Psoas muscle (tissue), 8 donors: Measurements from ENCODE around the gene CFAP46. TPM values are rescaled to one million over a fixed set of nuclear protein-coding genes. Genes with fewer than 3 reads are reported as not detected.

Source experiments
- ATAC-seq, 4 donors: fragments of 200-7000 bp; cut with Tn5 transposase; one replicate each; pipeline ENCODE4 v1.9.1; 2020; ENCODE audit warnings: moderate library complexity in 3 of 4, mild to moderate bottlenecking in 2 of 4
- DNase-seq, 2 donors: peaks; one replicate each; pipeline ENCODE4 v3.0.0-alpha.2; 2020
- H3K27ac ChIP-seq: fragments of 200-600 bp; one replicate; pipeline ENCODE4 v1.8.0; 2022
- H3K27me3 ChIP-seq, 3 donors: fragments of 200-600 bp in 1 of 3; one replicate each; pipeline versions ENCODE4 v1.6.1 to v1.8.0; 2013 to 2022; ENCODE audit warnings: low read length in 2 of 3, mild to moderate bottlenecking in 2 of 3, moderate library complexity in 1 of 3; ENCODE audit not compliant: insufficient read depth in 3 of 3
- H3K36me3 ChIP-seq, 2 donors: fragments of 200-600 bp in 1 of 2; one replicate each; pipeline versions ENCODE4 v1.6.1 to v1.8.0; 2013 to 2022; ENCODE audit warnings: low read depth in 1 of 2, mild to moderate bottlenecking in 1 of 2, moderate library complexity in 1 of 2; ENCODE audit not compliant: insufficient read depth in 1 of 2
- H3K4me1 ChIP-seq: fragments of 200-600 bp; one replicate; pipeline ENCODE4 v1.8.0; 2022
- H3K4me3 ChIP-seq: fragments of 200-600 bp; one replicate; pipeline ENCODE4 v1.8.0; 2022; ENCODE audit warnings: mild to moderate bottlenecking
- H3K9me3 ChIP-seq: fragments of 200-600 bp; one replicate; pipeline ENCODE4 v1.8.0; 2022
- WGBS, 3 donors: extraction: QIAGEN DNeasy Blood & Tissue Kit; methylation state at CpG; one replicate each; pipeline versions ENCODE4 v1.1.6 to v1.1.7; 2013; 5-methylcytosine and 5-hydroxymethylcytosine counted together
- intact Hi-C, 2 donors: fragments of 100-400 bp; cut with DNase I; formaldehyde crosslinking; loops; one replicate each; pipeline versions ENCODE4 v1.11.0 to v1.14.2; 2022
- polyA plus RNA-seq, 3 donors: library from polyadenylated mRNA; stranded (reverse); fragments of 200-250 nt; gene quantifications; one replicate each; pipeline ENCODE4 v1.2.3, GENCODE V29; 2013
- total RNA-seq, 4 donors: library from RNA; stranded (reverse); fragmentation: NEBNext Ultra II Directional in 2 of 4; extraction: Animal tissue kit (Norgen Biotek cat#: 25700) in 2 of 4; gene quantifications; one replicate each; pipeline versions ENCODE4 v1.2.1 to v1.2.4, GENCODE V29; 2021 to 2023
- TF ChIP-seq, protein P1 (sequence below): fragments of 200-600 bp; IDR thresholded peaks from one replicate; pipeline ENCODE4 v1.8.0; 2022; ENCODE audit warnings: antibody characterized with exemption
- donor health status: healthy with polysubstance abuse.
- donor health status: DM: no; HTN: no; CAD: no; lungs with moderate emphysema.
- donor health status: Bipolar disorder and iron deficiency.
- donor health status: healthy.
- donor health status: DM: yes; HTN: yes; CAD: no.
- donor health status: DM: no; HTN: no; CAD: no.
- donor health status: DM: no; HTN: no; CAD: no.
- donor health status: DM: yes; HTN: yes; CAD: no.

Gene CFAP46
- total and polyA plus RNA-seq, 7 donors = 3.9 to 25.4 (median 13.8) TPM

DNA sequence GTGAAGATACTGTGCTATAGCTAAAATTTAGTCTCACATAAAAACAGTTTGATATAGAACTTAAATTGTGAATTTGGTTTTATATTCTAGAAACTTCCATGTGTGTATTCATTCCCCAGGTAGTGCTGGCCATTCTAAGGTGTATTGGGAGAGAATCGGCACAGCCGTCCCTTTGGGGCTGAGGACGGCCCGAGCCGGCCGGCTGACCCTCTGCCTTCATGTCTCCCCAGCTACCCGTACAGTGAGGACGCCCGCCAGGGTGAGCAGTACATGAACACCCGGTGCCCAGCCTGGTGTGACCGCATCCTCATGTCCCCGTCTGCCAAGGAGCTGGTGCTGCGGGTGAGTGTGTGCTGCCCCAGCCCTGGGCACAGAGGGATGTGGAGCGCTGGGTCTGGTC is 164.9 kb downstream of the CFAP46 start:
- TF ChIP-seq, protein P1, sequence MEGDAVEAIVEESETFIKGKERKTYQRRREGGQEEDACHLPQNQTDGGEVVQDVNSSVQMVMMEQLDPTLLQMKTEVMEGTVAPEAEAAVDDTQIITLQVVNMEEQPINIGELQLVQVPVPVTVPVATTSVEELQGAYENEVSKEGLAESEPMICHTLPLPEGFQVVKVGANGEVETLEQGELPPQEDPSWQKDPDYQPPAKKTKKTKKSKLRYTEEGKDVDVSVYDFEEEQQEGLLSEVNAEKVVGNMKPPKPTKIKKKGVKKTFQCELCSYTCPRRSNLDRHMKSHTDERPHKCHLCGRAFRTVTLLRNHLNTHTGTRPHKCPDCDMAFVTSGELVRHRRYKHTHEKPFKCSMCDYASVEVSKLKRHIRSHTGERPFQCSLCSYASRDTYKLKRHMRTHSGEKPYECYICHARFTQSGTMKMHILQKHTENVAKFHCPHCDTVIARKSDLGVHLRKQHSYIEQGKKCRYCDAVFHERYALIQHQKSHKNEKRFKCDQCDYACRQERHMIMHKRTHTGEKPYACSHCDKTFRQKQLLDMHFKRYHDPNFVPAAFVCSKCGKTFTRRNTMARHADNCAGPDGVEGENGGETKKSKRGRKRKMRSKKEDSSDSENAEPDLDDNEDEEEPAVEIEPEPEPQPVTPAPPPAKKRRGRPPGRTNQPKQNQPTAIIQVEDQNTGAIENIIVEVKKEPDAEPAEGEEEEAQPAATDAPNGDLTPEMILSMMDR = no peak

DNA sequence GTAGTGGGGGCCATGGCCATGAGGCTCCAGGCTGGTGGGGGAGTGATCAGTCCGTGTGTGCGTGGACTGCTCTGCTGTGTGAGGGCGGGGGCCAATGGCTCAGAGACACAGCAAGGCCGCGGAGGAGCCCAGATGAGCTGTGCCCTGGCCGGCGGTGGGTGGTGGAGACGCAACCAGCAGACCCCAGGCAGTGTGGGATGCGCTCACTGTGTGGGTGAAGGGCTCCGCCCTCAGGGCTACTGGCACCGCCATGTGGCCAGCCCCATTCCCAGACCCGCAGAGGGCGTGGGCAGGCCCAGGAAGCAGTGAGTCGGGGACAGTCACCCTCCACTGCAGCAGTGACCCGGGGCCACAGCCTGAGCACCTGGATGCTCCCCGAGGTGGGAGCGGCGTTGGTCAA is 165.5 kb downstream of the CFAP46 start:
- Histone ChIP-seq H3K4me3 (no peak overlapping the region), H3K36me3 (peaks cover 0 to 40% of the 10 kb centered on the region in 2 donors), H3K27ac (no peak overlapping the region), H3K27me3 (peaks cover 0 to 8% (median 0%) of the 10 kb centered on the region in 3 donors), H3K9me3 (no peaks in the 10 kb centered on the region), H3K4me1 (no peaks in the 10 kb centered on the region)
- 85 to 95% (median 90%) methylated on average over 18 of the region's 18 CpGs for WGBS, 3 donors
- ATAC-seq (no peak), DNase-seq (no peak)
- intact Hi-C loops = no loop called here
- TF ChIP-seq, protein P1 = no peak

More for the DNA sequence above, 164.9 kb downstream of the CFAP46 start:
- WGBS, 3 donors = 92 to 96% (median 93%) methylated on average over 14 of the region's 14 CpGs
- DNase-seq (no peak), ATAC-seq (no peak)
- no peaks in the 10 kb centered on the region for H3K9me3 ChIP-seq
- H3K27ac ChIP-seq = no peak overlapping the region
- peaks cover 0 to 13% (median 0%) of the 10 kb centered on the region in 3 donors for H3K27me3 ChIP-seq
- H3K4me1 ChIP-seq = no peaks in the 10 kb centered on the region
- intact Hi-C loops = no loop called here
- H3K36me3 ChIP-seq = peaks cover 0 to 46% of the 10 kb centered on the region in 2 donors
- H3K4me3 ChIP-seq = no peak overlapping the region

DNA sequence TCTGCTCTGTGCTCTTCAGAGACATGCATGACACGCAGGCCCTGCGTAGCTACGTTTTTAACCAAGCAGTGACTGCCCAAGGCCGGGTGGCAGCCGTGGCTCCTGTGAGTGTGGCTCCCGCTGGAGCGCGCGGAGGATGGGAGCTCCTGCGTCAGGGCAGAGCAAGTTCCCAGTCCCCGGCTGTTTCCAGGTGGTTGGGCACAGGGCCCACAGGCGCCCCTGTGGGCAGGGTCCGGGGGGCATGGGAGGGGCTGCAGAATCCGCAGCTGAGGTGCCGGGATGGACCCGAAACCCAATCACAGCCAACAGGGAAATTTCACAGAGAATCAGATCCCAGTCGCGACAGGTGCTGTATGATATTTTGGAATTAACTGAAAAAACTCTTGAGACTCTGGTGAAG is 166.2 kb downstream of the CFAP46 start:
- Histone ChIP-seq H3K4me1 (no peaks in the 10 kb centered on the region), H3K36me3 (peaks cover 0 to 35% of the 10 kb centered on the region in 2 donors), H3K4me3 (no peak overlapping the region), H3K27ac (no peak overlapping the region), H3K9me3 (no peaks in the 10 kb centered on the region), H3K27me3 (peaks cover 0 to 3% (median 0%) of the 10 kb centered on the region in 3 donors)
- ATAC-seq = no peak
- WGBS, 3 donors = 85 to 90% (median 86%) methylated on average over 16 to 18 of the region's 18 CpGs
- intact Hi-C loops = no loop called here
- no peak for DNase-seq
- TF ChIP-seq, protein P1 = no peak

DNA sequence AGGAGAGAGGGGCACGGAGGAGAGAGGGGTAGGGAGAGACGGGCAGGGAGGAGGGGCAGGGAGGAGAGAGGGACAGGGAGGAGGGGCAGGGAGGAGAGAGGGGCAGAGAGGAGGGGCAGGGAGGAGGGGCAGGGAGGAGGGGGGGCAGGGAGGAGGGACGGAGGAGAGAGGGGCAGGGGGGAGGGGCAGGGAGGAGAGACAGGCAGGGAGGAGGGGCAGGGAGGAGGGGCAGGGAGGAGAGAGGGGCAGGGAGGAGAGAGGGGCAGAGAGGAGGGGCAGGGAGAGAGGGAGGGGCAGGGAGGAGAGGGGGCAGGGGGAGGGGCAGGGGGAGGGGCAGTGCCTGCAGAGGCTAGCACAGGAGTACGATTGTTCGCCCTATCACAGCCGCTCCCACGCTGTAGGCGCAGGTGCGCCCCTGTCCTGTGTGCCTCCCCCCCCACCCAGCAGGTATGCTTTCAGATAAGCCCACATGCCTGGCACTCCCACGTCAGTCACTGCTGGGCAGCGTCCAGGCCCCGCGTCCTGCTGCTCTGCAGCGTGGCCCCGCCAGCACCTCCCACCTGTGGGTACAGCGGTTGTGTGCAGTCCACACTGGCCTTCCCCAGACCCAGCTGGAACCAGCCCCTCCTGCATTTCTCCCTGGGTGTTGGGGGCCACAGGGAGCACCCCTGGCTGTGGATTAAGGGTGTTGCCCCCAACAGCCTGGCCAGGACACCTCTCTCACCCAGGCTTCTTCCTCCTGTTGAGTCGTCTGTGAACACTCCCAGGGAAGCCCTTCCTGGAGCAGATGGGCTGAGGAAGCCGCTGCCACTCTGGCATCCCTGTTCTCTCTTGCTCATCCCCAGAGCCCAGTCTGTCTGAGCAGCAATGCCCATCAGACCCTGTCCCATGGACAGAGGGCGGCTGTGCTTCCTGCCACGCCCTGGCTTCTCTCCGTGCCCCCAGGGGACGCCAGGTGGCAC is 167.2 kb downstream of the CFAP46 start:
- DNase-seq (no peak), ATAC-seq (peak in 1 of 4 donors; percentile 21)
- H3K36me3 ChIP-seq = peaks cover 0 to 29% of the 10 kb centered on the region in 2 donors
- H3K27me3 ChIP-seq = no peaks in the 10 kb centered on the region
- no peaks in the 10 kb centered on the region for H3K9me3 ChIP-seq
- intact Hi-C loops = no loop called here
- H3K27ac ChIP-seq = no peak overlapping the region
- no peaks in the 10 kb centered on the region for H3K4me1 ChIP-seq
- no peak overlapping the region for H3K4me3 ChIP-seq
- 84 to 86% (median 86%) methylated on average over 14 to 22 of the region's 22 CpGs for WGBS, 3 donors
- TF ChIP-seq, protein P1 = no peak
